Liver (tissue), 9 donors: ENCODE measurements around the gene ZFYVE28. TPM values are rescaled to one million over a fixed set of nuclear protein-coding genes. Genes with fewer than 3 reads are reported as not detected.

Experiments used
- DNase-seq: peaks from one replicate; pipeline ENCODE4 v3.0.0-alpha.2; 2017; ENCODE audit warnings: low spot score
- H3K27ac ChIP-seq, 2 donors: one replicate each; pipeline ENCODE4 v1.7.0; 2013; ENCODE audit warnings: inconsistent platforms in 2 of 2, low read length in 2 of 2, control low read depth in 1 of 2, low read depth in 1 of 2, mild to moderate bottlenecking in 1 of 2
- H3K27me3 ChIP-seq, 4 donors: one replicate each; pipeline versions ENCODE4 v1.6.1 to v1.7.0; 2013; ENCODE audit warnings: low read length in 3 of 4, inconsistent platforms in 1 of 4, mild to moderate bottlenecking in 1 of 4, moderate library complexity in 1 of 4; ENCODE audit not compliant: control insufficient read depth in 4 of 4, insufficient read depth in 4 of 4
- H3K36me3 ChIP-seq, 4 donors: one replicate each; pipeline versions ENCODE4 v1.6.1 to v1.7.0; 2013; ENCODE audit warnings: low read length in 3 of 4, mild to moderate bottlenecking in 3 of 4, low read depth in 1 of 4, moderate library complexity in 1 of 4; ENCODE audit not compliant: control insufficient read depth in 4 of 4, insufficient read depth in 3 of 4
- H3K4me1 ChIP-seq, 4 donors: one replicate each; pipeline versions ENCODE4 v1.6.1 to v1.7.0; 2013; ENCODE audit warnings: low read length in 3 of 4, mild to moderate bottlenecking in 3 of 4, moderate library complexity in 1 of 4; ENCODE audit not compliant: control insufficient read depth in 4 of 4, insufficient read depth in 4 of 4
- H3K4me3 ChIP-seq, 3 donors: one replicate each; pipeline versions ENCODE4 v1.6.1 to v1.7.0; 2013; ENCODE audit warnings: low read length in 3 of 3, control low read depth in 1 of 3, low read depth in 1 of 3, mild to moderate bottlenecking in 1 of 3
- H3K9ac ChIP-seq, 2 donors: one replicate each; pipeline ENCODE4 v1.7.0; 2013; ENCODE audit warnings: low read length in 2 of 2, mild to moderate bottlenecking in 2 of 2, moderate library complexity in 2 of 2, control low read depth in 1 of 2, low read depth in 1 of 2
- H3K9me3 ChIP-seq, 4 donors: one replicate each; pipeline versions ENCODE4 v1.6.1 to v1.7.0; 2013; ENCODE audit warnings: low read length in 3 of 4; ENCODE audit not compliant: control insufficient read depth in 4 of 4
- CTCF ChIP-seq: fragments of 150-350 bp; IDR thresholded peaks from 2 replicates; pipeline ENCODE4 v1.5.1; 2017; ENCODE audit warnings: improper control_type of control experiment, low read depth, low read length; ENCODE audit not compliant: missing input control
- EGR1 ChIP-seq, 2 donors: IDR thresholded peaks; 2 replicates each; pipeline ENCODE4 v1.6.1; 2016 to 2018; ENCODE audit warnings: antibody characterized with exemption in 2 of 2, low read depth in 2 of 2
- FOXA1 ChIP-seq: IDR thresholded peaks from 2 replicates; pipeline ENCODE4 v1.6.1; 2016; ENCODE audit warnings: antibody characterized with exemption
- GABPA ChIP-seq, 2 donors: IDR thresholded peaks in 1 of 2; conservative IDR thresholded peaks in 1 of 2; 2 replicates each; pipeline ENCODE4 v1.6.1; 2016; ENCODE audit warnings: antibody characterized with exemption in 2 of 2, mild to moderate bottlenecking in 1 of 2, moderate library complexity in 1 of 2
- HNF4A ChIP-seq, 2 donors: conservative IDR thresholded peaks; 2 replicates each; pipeline ENCODE4 v1.6.1; 2016; ENCODE audit warnings: antibody characterized with exemption in 2 of 2, mild to moderate bottlenecking in 2 of 2
- JUND ChIP-seq, 2 donors: IDR thresholded peaks; 2 replicates each; pipeline ENCODE4 v1.6.1; 2016; ENCODE audit warnings: antibody characterized with exemption in 2 of 2
- NR2F2 ChIP-seq: IDR thresholded peaks from 2 replicates; pipeline ENCODE4 v1.6.1; 2016; ENCODE audit warnings: antibody characterized with exemption
- RAD21 ChIP-seq, 2 donors: IDR thresholded peaks; 2 replicates each; pipeline ENCODE4 v1.6.1; 2016; ENCODE audit warnings: antibody characterized with exemption in 2 of 2, mild to moderate bottlenecking in 2 of 2
- REST ChIP-seq: IDR thresholded peaks from 2 replicates; pipeline ENCODE4 v1.6.1; 2016; ENCODE audit warnings: antibody characterized with exemption, mild to moderate bottlenecking
- RXRA ChIP-seq, 2 donors: IDR thresholded peaks; 2 replicates each; pipeline ENCODE4 v1.6.1; 2017 to 2018; ENCODE audit warnings: antibody characterized with exemption in 2 of 2, mild to moderate bottlenecking in 1 of 2
- SP1 ChIP-seq: IDR thresholded peaks from 2 replicates; pipeline ENCODE4 v1.6.1; 2018; ENCODE audit warnings: antibody characterized with exemption, mild to moderate bottlenecking
- TAF1 ChIP-seq: conservative IDR thresholded peaks from 2 replicates; pipeline ENCODE4 v1.6.1; 2016; ENCODE audit warnings: antibody characterized with exemption, mild to moderate bottlenecking
- YY1 ChIP-seq: IDR thresholded peaks from 2 replicates; pipeline ENCODE4 v1.6.1; 2016; ENCODE audit warnings: antibody characterized with exemption, mild to moderate bottlenecking
- WGBS: extraction: QIAGEN DNeasy Blood & Tissue Kit; methylation state at CpG from one replicate; pipeline ENCODE4 v1.1.7; 2013; 5-methylcytosine and 5-hydroxymethylcytosine counted together
- polyA plus RNA-seq, 2 donors: library from polyadenylated mRNA; stranded (reverse) in 1 of 2; unstranded in 1 of 2; fragments of 200-250 nt in 1 of 2; fragments of >200 nt in 1 of 2; fragmentation: Nextera tagmentation in 1 of 2; extraction: Ambion mirVana in 1 of 2; gene quantifications; one replicate each; pipeline versions ENCODE4 v1.2.1 to v1.2.3, GENCODE V29; 2013 to 2015
- total RNA-seq, 2 donors: library from RNA; depleted of rRNA; stranded (reverse); fragments of >200 nt; gene quantifications; one replicate each; pipeline ENCODE4 v1.2.3, GENCODE V29; 2014
- TF ChIP-seq, protein P1 (sequence below): IDR thresholded peaks from 2 replicates; pipeline ENCODE4 v1.6.1; 2016; ENCODE audit warnings: antibody characterized with exemption
- TF ChIP-seq, protein P2 (sequence below): IDR thresholded peaks from 2 replicates; pipeline ENCODE4 v1.6.1; 2016; ENCODE audit warnings: antibody characterized with exemption
- TF ChIP-seq, protein P3 (sequence below): IDR thresholded peaks from 2 replicates; pipeline ENCODE4 v1.6.1; 2016; ENCODE audit warnings: antibody characterized with exemption
- donor health status: healthy.
- donor health status: healthy.
- donor health status: healthy.
- donor health status: healthy.
- donor health status: healthy.

The ZFYVE28 gene
- total and polyA plus RNA-seq, 4 donors, result 2.0 to 6.1 (median 2.7) TPM

DNA sequence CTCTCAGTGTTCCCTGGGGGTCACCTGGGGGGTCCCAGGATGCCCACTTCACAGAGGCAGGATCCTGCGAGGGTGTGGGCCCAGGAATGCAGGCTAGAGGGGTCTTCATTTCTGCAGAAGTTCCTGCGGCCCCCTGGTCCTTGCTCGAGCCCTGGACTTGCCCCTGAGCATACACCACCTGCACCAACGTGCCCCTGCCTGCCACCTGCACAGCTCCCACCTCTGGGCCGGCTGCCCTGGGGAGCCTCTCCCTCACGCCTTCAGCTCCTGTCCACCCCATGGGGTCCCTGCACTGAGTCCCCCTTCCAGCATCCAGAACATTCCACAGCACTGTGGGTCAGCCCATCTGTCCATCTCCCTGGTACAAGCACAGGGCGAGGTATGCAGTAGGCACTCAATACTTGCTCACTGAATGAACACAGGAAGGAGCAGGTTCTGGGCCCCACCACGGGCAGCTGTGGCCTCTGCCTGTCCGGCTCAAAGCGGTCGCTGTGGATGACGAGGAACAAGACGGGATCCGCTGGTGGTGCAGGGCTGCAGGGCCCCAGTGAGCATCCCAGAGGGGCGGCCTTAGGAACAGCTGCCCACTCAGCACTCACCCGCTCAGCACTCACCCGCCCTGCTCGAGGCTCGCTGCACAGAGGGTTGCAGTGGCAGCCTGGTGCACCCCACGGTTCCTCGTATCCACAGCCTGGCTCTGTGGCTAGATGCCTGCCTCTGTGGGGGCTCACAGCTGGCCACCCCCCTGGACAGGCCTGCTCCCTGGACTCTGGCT, 86.1 kb downstream of the ZFYVE28 start:
- Histone ChIP-seq H3K4me1 (peaks cover 0 to 9% (median 5%) of the 10 kb centered on the region in 4 donors), H3K36me3 (peaks cover 0 to 8% (median 0%) of the 10 kb centered on the region in 4 donors), H3K27me3 (no peaks in the 10 kb centered on the region), H3K4me3 (no peak overlapping the region), H3K27ac (no peak overlapping the region), H3K9ac (no peak overlapping the region), H3K9me3 (peaks cover 0 to 5% (median 0%) of the 10 kb centered on the region in 4 donors)
- TF ChIP-seq NR2F2 (no peak), RXRA (IDR thresholded peaks at IDR 0.05) (no peak), HNF4A (conservative IDR thresholded peaks at IDR 0.05) (no peak), REST (no peak), FOXA1 (no peak), CTCF (no peak), EGR1 (IDR thresholded peaks at IDR 0.05; ENCODE audit: low read depth in 2 of 2) (no peak), YY1 (no peak), TAF1 (no peak), SP1 (no peak)
- TF ChIP-seq, protein P1, sequence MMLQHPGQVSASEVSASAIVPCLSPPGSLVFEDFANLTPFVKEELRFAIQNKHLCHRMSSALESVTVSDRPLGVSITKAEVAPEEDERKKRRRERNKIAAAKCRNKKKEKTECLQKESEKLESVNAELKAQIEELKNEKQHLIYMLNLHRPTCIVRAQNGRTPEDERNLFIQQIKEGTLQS, result no peak
- TF ChIP-seq, protein P2, sequence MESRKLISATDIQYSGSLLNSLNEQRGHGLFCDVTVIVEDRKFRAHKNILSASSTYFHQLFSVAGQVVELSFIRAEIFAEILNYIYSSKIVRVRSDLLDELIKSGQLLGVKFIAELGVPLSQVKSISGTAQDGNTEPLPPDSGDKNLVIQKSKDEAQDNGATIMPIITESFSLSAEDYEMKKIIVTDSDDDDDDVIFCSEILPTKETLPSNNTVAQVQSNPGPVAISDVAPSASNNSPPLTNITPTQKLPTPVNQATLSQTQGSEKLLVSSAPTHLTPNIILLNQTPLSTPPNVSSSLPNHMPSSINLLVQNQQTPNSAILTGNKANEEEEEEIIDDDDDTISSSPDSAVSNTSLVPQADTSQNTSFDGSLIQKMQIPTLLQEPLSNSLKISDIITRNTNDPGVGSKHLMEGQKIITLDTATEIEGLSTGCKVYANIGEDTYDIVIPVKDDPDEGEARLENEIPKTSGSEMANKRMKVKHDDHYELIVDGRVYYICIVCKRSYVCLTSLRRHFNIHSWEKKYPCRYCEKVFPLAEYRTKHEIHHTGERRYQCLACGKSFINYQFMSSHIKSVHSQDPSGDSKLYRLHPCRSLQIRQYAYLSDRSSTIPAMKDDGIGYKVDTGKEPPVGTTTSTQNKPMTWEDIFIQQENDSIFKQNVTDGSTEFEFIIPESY, result no peak
- DNase-seq, result peak; percentile 29
- 93% methylated on average over 21 of the region's 21 CpGs for WGBS

DNA sequence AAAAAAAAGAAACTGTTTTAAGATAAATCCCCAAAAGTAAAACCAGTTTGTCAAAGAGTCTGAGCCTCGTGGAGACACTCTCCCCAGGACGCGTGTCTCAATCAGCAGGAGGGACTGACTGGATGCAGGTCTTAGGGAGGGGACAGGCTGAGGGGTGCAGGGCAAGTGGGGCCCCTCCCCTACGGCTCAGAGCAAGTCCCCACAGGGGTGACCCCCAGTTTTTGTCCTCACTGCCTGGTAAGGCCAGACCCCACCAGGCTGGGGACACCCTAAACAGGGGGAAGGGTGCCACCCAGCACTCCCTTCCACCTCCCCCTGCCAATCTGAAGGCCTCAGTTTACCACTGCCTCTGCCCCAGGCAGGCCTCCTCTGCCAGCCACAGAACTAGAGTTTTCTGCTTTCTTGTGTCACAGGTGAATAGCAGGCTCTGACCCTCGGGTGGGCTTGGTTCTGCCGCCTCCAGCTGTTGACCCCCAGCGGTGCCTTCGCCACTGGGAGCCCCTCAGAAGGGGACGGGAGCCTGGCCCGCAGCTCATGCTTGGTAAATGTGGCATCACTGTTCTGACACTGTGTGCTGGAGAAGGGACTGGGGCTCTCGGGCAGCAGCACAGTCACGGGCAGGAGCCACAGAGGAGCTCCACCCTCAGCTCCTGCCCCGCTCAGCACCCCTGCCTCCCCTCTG, 86.8 kb downstream of the ZFYVE28 start:
- H3K27ac ChIP-seq, result no peak overlapping the region
- H3K9me3 ChIP-seq, result peaks cover 0 to 6% (median 0%) of the 10 kb centered on the region in 4 donors
- 95% methylated on average over 13 of the region's 13 CpGs for WGBS
- H3K36me3 ChIP-seq, result peaks cover 0 to 8% (median 0%) of the 10 kb centered on the region in 4 donors
- no peak overlapping the region for H3K4me3 ChIP-seq
- peaks cover 0 to 9% (median 5%) of the 10 kb centered on the region in 4 donors for H3K4me1 ChIP-seq
- DNase-seq, result no peak
- H3K9ac ChIP-seq, result no peak overlapping the region
- H3K27me3 ChIP-seq, result no peaks in the 10 kb centered on the region
- TF ChIP-seq, protein P3, sequence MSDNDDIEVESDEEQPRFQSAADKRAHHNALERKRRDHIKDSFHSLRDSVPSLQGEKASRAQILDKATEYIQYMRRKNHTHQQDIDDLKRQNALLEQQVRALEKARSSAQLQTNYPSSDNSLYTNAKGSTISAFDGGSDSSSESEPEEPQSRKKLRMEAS, result no peak
- no peak for TF ChIP-seq RAD21 (IDR thresholded peaks at IDR 0.05)
- TF ChIP-seq, protein P1, result no peak
- no peak for TF ChIP-seq HNF4A (conservative IDR thresholded peaks at IDR 0.05)
- TF ChIP-seq JUND (IDR thresholded peaks at IDR 0.05), result no peak
- no peak for TF ChIP-seq GABPA (IDR thresholded peaks at IDR 0.05 in 1 of 2, conservative IDR thresholded peaks at IDR 0.05 in 1 of 2)
- no peak for TF ChIP-seq REST
